Measurements from ENCODE around the gene LRRC34. TPM values are rescaled to one million over a fixed set of nuclear protein-coding genes. Genes with fewer than 3 reads are reported as not detected.

The LRRC34 gene
- total RNA-seq, 1 experiment from 2014 or later: not detected

DNA sequence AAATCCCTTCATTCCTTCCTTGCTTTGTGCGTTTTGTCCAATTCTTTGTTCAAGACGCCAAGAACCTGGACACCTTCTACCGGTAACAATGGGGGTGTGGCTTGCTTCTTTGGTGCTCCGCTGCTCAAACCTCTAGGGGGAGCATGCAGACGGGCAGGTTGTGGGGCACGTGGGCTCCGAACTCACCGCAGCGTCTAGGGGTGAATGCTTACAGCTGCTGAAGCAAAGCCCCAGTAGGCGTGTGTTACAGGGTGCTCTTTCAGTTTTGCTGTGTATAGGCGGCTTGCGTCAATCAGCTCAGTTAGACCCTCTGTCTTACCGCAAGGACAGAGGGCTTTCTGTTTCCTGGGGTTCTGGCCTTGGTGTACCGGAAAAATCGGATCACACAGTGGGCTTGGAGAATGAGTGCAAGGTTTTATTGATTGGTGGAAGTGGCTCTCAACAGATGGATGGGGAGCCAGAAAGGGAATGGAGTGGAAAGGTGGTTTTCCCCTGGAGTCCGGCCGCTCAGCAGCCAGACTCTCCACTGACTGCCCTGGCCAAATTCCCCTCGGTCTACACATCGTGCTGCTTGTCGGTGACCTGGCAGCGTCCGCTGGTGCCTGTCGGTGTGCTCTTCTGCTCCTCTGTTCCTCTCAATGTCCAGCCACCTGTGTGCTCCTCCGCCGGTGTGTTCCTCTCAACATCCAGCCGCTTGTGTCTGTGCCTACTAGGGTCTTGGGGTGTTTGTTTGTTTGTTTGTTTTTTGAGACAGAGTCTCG, 1.2 kb upstream of the LRRC34 start:
- DNase-seq (ENCODE audit: low spot score): no peak

- no peak for DNase-seq (ENCODE audit: low spot score)
These were observed 574 bp upstream of the LRRC34 start for GRCh38 chr3:169813278-169813677.

- DNase-seq (ENCODE audit: low spot score): no peak
These were observed 923 bp downstream of the LRRC34 start for GRCh38 chr3:169811631-169812331.

- DNase-seq (ENCODE audit: low spot score): no peak
These were observed 3.4 kb downstream of the LRRC34 start for GRCh38 chr3:169809230-169809795.

DNA sequence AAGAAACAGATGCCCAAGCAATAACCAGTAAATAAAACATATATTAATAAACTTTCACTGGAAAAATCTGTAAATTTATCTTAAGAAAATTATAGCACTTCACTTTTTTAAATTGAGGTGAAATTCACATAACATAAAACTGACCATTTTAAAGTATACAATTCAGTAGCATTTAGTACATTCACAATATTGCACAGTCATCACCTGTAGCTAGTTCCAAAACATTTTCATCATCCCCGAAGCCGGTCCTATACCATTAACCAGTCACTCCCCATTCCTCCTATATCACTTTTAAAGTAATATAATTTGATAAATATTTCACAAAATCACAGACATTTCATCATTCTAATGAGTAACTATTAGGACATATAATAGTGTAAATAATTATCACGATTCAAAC, 8.0 kb downstream of the LRRC34 start:
- DNase-seq (ENCODE audit: low spot score): no peak

GRCh38 chr3:169792359-169792758, 20.3 kb downstream of the LRRC34 start:
- no peak for DNase-seq (ENCODE audit: low spot score)

- DNase-seq (ENCODE audit: low spot score): no peak
These were observed 21.8 kb downstream of the LRRC34 start for GRCh38 chr3:169790687-169791429.

GRCh38 chr3:169790219-169790618, 22.5 kb downstream of the LRRC34 start:
- DNase-seq (ENCODE audit: low spot score): no peak

- no peak for DNase-seq (ENCODE audit: low spot score)
These were observed 24.9 kb downstream of the LRRC34 start for GRCh38 chr3:169787791-169788190.

DNA sequence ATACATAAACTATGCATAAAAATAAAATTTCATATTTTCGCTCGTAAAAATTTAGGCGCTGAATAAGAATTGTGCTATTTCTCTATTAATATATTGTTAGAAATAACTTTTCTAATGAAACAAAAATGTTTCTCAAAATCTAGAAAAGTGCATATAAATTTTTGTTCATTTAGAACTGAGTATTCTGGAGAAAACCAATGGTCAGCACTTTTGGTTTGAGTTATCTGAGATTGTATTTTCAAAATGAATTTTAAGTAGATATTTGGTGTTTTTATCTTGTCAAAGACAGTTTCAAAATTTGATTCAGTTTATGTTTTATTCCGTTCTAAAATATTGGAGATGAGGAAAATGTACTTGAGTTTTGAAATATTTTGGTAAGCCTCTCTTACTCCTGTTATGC, 25.6 kb downstream of the LRRC34 start:
- no peak for DNase-seq (ENCODE audit: low spot score)

DNA sequence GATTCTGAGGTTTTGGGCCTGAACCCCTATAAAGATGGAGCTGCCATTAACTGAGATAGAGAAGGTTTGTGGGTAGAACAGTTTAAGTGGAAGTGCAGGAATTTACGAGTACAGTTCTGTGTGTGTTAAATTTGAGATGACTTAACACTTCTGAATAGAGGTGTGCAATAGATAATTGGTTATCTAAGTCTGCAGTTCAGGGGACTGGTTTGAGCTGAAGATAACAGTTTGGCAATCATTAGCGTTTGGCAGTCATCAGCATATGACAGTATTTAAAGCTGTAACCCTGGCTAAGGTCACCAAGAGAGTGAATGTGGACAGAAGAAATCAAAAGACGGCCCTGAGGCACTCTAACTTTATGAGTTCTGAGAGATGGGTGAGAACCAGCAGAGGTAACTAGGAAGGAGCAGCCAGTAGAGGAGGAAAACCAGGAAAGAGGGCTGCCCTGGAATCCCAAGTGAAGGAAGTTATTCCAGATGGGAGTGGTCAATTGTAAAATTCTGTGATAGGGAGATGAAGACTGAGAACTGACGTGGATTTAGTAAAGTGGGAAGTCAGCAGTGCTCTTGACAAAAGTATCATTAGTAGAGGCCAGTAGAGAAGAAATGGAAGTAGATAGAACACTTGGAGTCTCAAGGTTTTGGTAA, 31.4 kb downstream of the LRRC34 start:
- no peak for DNase-seq (ENCODE audit: low spot score)

- no peak for DNase-seq (ENCODE audit: low spot score)
These were observed 32.0 kb downstream of the LRRC34 start for GRCh38 chr3:169780742-169781141.

DNA sequence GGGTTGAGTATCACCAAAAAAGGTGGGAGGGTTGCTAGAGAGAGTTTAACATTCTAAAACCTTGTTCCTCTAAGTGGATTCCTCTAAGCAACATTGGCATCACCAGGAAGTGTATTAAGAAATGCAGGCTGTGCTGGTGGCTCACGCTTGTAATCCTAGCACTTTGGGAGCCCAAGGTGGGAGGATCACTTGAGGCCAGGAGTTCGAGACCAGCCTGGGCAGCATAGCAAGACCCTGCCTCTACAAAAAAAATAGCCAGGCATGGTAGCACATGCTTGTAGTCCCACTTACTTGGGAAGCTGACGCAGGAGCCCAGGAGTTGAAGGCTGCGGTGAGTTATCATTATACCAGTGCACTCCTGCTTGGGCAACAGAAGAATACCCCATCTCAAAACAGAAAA, 34.9 kb downstream of the LRRC34 start:
- no peak for DNase-seq (ENCODE audit: low spot score)

DNA sequence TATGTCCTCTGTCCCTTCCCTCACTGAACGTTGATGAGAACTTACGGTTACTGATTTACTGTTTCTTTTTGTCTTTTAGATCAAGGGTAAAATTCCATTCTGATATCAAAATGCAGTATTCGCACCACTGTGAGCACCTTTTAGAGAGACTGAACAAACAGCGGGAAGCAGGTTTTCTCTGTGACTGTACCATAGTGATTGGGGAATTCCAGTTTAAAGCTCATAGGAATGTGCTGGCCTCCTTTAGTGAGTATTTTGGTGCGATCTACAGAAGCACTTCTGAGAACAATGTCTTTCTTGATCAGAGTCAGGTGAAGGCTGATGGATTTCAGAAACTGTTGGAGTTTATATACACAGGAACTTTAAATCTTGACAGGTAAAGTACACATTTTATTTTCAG, 38.5 kb downstream of the LRRC34 start:
- peak; percentile 38 for DNase-seq (ENCODE audit: low spot score)

- peak; percentile 85 for DNase-seq (ENCODE audit: low spot score)
These were observed 39.5 kb downstream of the LRRC34 start, which contains the start of gene MYNN for GRCh38 chr3:169772897-169773816. Gene MYNN, plus strand, starts transcription at chr3:169773396. Its CDS starts 900 bp downstream, at chr3:169774296.

GRCh38 chr3:169772305-169772896, 40.3 kb downstream of the LRRC34 start:
- peak; percentile 80 for DNase-seq (ENCODE audit: low spot score)

- peak; percentile 80 for DNase-seq (ENCODE audit: low spot score)
These were observed 41.0 kb downstream of the LRRC34 start for GRCh38 chr3:169771497-169772304.

DNA sequence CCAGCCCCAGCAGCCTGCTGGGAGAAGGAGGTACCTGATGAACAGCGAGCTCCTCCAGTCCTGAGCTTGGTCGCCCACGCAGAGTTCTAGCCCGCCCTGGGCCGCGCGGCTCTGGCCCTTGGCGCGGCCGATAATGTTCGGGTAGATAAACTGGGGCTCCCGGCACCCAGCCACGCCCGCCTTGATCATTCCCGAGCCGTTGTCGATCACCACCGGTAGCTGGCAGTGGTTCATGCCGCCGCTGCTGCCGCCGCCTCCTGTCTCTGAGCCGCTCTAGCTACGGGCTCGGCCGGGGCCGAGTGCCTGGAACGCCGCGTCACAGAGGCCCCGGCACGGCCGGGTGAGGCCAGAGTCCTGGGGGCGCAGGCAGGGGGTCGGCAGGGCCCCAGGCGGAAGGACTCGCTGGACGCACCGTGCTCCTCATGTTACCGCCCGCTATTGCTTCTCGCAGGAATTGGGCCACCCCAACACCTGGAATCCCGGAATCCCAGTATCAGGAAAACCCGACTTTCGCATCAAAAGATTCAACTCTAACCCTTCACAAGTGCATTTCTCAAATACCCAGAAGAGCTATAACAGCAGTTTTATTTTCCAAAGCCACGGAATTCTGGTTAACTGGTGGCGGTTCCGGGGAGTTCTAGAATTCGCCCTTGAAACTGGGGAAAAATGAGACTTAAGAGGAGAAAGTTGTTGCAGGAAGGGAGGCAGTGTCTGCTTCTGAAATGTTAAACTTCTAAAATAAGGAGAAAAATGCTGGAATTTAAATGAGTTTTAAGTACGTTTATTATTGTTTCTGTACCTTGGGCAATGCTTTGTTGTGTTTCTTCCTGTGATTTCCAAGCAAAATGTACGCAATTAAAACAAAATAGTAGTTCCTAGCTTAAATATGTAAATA, 43.2 kb downstream of the LRRC34 start, which contains the start of gene ACTRT3:
ACTRT3 (minus strand) TSS at position 275 of the 895 bp plus-strand sequence; CDS start at position 234, 41 bp downstream.
- no peak for DNase-seq (ENCODE audit: low spot score)
